HEK293 (cell line): ENCODE data around the gene C3.

Source experiments
- BCL11A ChIP-seq: fragments of 450-650 bp; formaldehyde crosslinking; IDR thresholded peaks from 2 replicates; pipeline ENCODE4 v1.5.1; 2016; ENCODE audit warnings: low read depth, missing biosample characterization, missing genetic modification characterization
- GLI2 ChIP-seq: fragments of 450-650 bp; formaldehyde crosslinking; IDR thresholded peaks from 2 replicates; pipeline ENCODE4; 2017; ENCODE audit warnings: missing biosample characterization, missing genetic modification characterization, low read depth, borderline replicate concordance
- GLI4 ChIP-seq: fragments of 450-650 bp; formaldehyde crosslinking; IDR thresholded peaks from 2 replicates; pipeline ENCODE4 v1.5.1; 2016; ENCODE audit warnings: missing biosample characterization, missing genetic modification characterization
- IKZF3 ChIP-seq: fragments of 450-650 bp; IDR thresholded peaks from 2 replicates; pipeline ENCODE4 v1.5.0; 2018; ENCODE audit warnings: missing biosample characterization, mild to moderate bottlenecking, missing genetic modification characterization, moderate library complexity
- KLF1 ChIP-seq: fragments of 450-650 bp; formaldehyde crosslinking; IDR thresholded peaks from 2 replicates; pipeline ENCODE4 v1.5.1; 2016; ENCODE audit warnings: missing biosample characterization, missing genetic modification characterization
- ZBTB20 ChIP-seq: fragments of 450-650 bp; formaldehyde crosslinking; IDR thresholded peaks from 2 replicates; pipeline ENCODE4 v1.5.1; 2016; ENCODE audit warnings: missing biosample characterization, missing genetic modification characterization
- ZBTB26 ChIP-seq: fragments of 450-650 bp; formaldehyde crosslinking; optimal IDR thresholded peaks from 2 replicates; pipeline ENCODE3; 2016; ENCODE audit warnings: missing biosample characterization, mild to moderate bottlenecking, missing genetic modification characterization
- ZBTB7A ChIP-seq: fragments of 450-650 bp; formaldehyde crosslinking; IDR thresholded peaks from 2 replicates; pipeline ENCODE4 v1.5.1; 2016; ENCODE audit warnings: low read depth, missing biosample characterization, missing genetic modification characterization
- ZEB2 ChIP-seq: fragments of 450-650 bp; formaldehyde crosslinking; IDR thresholded peaks from 2 replicates; pipeline ENCODE4 v1.5.1; 2016; ENCODE audit warnings: missing biosample characterization, missing genetic modification characterization
- ZFHX2 ChIP-seq: fragments of 450-650 bp; formaldehyde crosslinking; conservative IDR thresholded peaks from 2 replicates; pipeline ENCODE4 v1.5.1; 2016; ENCODE audit warnings: missing biosample characterization, missing genetic modification characterization
- ZNF146 ChIP-seq: fragments of 450-650 bp; formaldehyde crosslinking; IDR thresholded peaks from 2 replicates; pipeline ENCODE4 v1.5.1; 2016; ENCODE audit warnings: missing biosample characterization, missing genetic modification characterization
- ZNF174 ChIP-seq: fragments of 450-650 bp; formaldehyde crosslinking; IDR thresholded peaks from 2 replicates; pipeline ENCODE4 v1.5.0; 2017; ENCODE audit warnings: missing biosample characterization, mild to moderate bottlenecking, missing genetic modification characterization
- ZNF184 ChIP-seq: fragments of 450-650 bp; IDR thresholded peaks from 2 replicates; pipeline ENCODE4 v1.5.1; 2018; ENCODE audit warnings: missing biosample characterization, mild to moderate bottlenecking, missing genetic modification characterization
- ZNF19 ChIP-seq: fragments of 450-650 bp; formaldehyde crosslinking; IDR thresholded peaks from 2 replicates; pipeline ENCODE4; 2016; ENCODE audit warnings: missing biosample characterization, missing genetic modification characterization, low read depth
- ZNF24 ChIP-seq: fragments of 450-650 bp; formaldehyde crosslinking; IDR thresholded peaks from 2 replicates; pipeline ENCODE4 v1.5.1; 2016; ENCODE audit warnings: missing biosample characterization, missing genetic modification characterization
- ZNF324 ChIP-seq: fragments of 450-650 bp; formaldehyde crosslinking; IDR thresholded peaks from 2 replicates; pipeline ENCODE4 v1.5.1; 2016; ENCODE audit warnings: missing biosample characterization, missing genetic modification characterization
- ZNF366 ChIP-seq: fragments of 450-650 bp; formaldehyde crosslinking; conservative IDR thresholded peaks from 2 replicates; pipeline ENCODE4 v1.5.1; 2016; ENCODE audit warnings: missing biosample characterization, missing genetic modification characterization
- ZNF391 ChIP-seq: fragments of 450-650 bp; formaldehyde crosslinking; IDR thresholded peaks from 2 replicates; pipeline ENCODE4 v1.5.1; 2016; ENCODE audit warnings: low read depth, missing biosample characterization, missing genetic modification characterization, borderline replicate concordance
- ZNF423 ChIP-seq: fragments of 450-650 bp; formaldehyde crosslinking; IDR thresholded peaks from 2 replicates; pipeline ENCODE4 v1.5.1; 2016; ENCODE audit warnings: missing biosample characterization, missing genetic modification characterization
- ZNF629 ChIP-seq: fragments of 450-650 bp; formaldehyde crosslinking; IDR thresholded peaks from 2 replicates; pipeline ENCODE4 v1.5.1; 2017; ENCODE audit warnings: missing biosample characterization, missing genetic modification characterization
- TF ChIP-seq, protein P1 (sequence below): fragments of 450-650 bp; IDR thresholded peaks from 2 replicates; pipeline ENCODE4 v1.5.1; 2018; ENCODE audit warnings: missing biosample characterization, mild to moderate bottlenecking, missing genetic modification characterization
- TF ChIP-seq, protein P2 (sequence below): fragments of 450-650 bp; formaldehyde crosslinking; conservative IDR thresholded peaks from 2 replicates; pipeline ENCODE4 v1.5.1; 2016; ENCODE audit warnings: low read depth, missing biosample characterization, missing genetic modification characterization
- TF ChIP-seq, protein P3 (sequence below): fragments of 450-650 bp; formaldehyde crosslinking; IDR thresholded peaks from 2 replicates; pipeline ENCODE4 v1.5.1; 2016; ENCODE audit warnings: missing biosample characterization, missing genetic modification characterization
- TF ChIP-seq, protein P4 (sequence below): fragments of 450-650 bp; formaldehyde crosslinking; IDR thresholded peaks from 2 replicates; pipeline ENCODE4 v1.5.1; 2016; ENCODE audit warnings: missing biosample characterization, missing genetic modification characterization, borderline replicate concordance

The C3 gene

GRCh38 chr19:6744381-6745301, 24.2 kb upstream of the C3 start (continued):
- TF ChIP-seq KLF1 (tag by site-specific recombination): peak; percentile 95
- TF ChIP-seq ZNF324 (tag by site-specific recombination): peak; percentile 69; the same call in 1 of the 2 replicates
- TF ChIP-seq ZFHX2 (tag by site-specific recombination): peak; percentile 85
- TF ChIP-seq ZNF184: 0 out of 2 replicates have a peak, but pooled peaks have one; percentile 9
- no peak for TF ChIP-seq ZNF146 (tag by site-specific recombination)
- TF ChIP-seq ZNF629 (tag by site-specific recombination): peak; percentile 72
- TF ChIP-seq ZEB2 (tag by site-specific recombination): peak; percentile 76; the same call in 1 of the 2 replicates
- 0 out of 2 replicates have a peak, but pooled peaks have one; percentile 28 for TF ChIP-seq ZNF391 (tag by site-specific recombination)
- no peak for TF ChIP-seq ZBTB7A (tag by site-specific recombination)
- TF ChIP-seq, protein P1, sequence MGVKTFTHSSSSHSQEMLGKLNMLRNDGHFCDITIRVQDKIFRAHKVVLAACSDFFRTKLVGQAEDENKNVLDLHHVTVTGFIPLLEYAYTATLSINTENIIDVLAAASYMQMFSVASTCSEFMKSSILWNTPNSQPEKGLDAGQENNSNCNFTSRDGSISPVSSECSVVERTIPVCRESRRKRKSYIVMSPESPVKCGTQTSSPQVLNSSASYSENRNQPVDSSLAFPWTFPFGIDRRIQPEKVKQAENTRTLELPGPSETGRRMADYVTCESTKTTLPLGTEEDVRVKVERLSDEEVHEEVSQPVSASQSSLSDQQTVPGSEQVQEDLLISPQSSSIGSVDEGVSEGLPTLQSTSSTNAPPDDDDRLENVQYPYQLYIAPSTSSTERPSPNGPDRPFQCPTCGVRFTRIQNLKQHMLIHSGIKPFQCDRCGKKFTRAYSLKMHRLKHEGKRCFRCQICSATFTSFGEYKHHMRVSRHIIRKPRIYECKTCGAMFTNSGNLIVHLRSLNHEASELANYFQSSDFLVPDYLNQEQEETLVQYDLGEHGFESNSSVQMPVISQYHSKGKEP (tag by site-specific recombination): peak; percentile 34; the same call in 1 of the 2 replicates
- TF ChIP-seq ZNF423 (tag by site-specific recombination): peak; percentile 33; the same call in 1 of the 2 replicates
- peak; percentile 67; the same call in 1 of the 2 replicates for TF ChIP-seq BCL11A (tag by site-specific recombination)
- no peak for TF ChIP-seq ZNF174
- TF ChIP-seq, protein P2, sequence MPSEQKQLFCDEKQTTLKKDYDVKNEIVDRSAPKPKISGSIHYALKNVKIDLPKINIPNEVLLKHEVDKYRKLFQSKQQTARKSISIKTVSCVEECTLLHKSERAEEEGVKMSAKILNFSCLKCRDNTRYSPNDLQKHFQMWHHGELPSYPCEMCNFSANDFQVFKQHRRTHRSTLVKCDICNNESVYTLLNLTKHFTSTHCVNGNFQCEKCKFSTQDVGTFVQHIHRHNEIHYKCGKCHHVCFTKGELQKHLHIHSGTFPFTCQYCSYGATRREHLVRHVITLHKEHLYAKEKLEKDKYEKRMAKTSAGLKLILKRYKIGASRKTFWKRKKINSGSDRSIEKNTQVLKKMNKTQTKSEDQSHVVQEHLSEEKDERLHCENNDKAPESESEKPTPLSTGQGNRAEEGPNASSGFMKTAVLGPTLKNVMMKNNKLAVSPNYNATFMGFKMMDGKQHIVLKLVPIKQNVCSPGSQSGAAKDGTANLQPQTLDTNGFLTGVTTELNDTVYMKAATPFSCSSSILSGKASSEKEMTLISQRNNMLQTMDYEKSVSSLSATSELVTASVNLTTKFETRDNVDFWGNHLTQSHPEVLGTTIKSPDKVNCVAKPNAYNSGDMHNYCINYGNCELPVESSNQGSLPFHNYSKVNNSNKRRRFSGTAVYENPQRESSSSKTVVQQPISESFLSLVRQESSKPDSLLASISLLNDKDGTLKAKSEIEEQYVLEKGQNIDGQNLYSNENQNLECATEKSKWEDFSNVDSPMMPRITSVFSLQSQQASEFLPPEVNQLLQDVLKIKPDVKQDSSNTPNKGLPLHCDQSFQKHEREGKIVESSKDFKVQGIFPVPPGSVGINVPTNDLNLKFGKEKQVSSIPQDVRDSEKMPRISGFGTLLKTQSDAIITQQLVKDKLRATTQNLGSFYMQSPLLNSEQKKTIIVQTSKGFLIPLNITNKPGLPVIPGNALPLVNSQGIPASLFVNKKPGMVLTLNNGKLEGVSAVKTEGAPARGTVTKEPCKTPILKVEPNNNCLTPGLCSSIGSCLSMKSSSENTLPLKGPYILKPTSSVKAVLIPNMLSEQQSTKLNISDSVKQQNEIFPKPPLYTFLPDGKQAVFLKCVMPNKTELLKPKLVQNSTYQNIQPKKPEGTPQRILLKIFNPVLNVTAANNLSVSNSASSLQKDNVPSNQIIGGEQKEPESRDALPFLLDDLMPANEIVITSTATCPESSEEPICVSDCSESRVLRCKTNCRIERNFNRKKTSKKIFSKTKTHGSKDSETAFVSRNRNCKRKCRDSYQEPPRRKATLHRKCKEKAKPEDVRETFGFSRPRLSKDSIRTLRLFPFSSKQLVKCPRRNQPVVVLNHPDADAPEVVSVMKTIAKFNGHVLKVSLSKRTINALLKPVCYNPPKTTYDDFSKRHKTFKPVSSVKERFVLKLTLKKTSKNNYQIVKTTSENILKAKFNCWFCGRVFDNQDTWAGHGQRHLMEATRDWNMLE: 0 out of 2 replicates have a peak, but pooled peaks have one; percentile 14
- peak; percentile 88 for TF ChIP-seq IKZF3 (tag by site-specific recombination)
- TF ChIP-seq ZBTB26 (tag by site-specific recombination): peak; percentile 26
- TF ChIP-seq ZBTB20 (tag by site-specific recombination): peak; percentile 100
- TF ChIP-seq, protein P3, sequence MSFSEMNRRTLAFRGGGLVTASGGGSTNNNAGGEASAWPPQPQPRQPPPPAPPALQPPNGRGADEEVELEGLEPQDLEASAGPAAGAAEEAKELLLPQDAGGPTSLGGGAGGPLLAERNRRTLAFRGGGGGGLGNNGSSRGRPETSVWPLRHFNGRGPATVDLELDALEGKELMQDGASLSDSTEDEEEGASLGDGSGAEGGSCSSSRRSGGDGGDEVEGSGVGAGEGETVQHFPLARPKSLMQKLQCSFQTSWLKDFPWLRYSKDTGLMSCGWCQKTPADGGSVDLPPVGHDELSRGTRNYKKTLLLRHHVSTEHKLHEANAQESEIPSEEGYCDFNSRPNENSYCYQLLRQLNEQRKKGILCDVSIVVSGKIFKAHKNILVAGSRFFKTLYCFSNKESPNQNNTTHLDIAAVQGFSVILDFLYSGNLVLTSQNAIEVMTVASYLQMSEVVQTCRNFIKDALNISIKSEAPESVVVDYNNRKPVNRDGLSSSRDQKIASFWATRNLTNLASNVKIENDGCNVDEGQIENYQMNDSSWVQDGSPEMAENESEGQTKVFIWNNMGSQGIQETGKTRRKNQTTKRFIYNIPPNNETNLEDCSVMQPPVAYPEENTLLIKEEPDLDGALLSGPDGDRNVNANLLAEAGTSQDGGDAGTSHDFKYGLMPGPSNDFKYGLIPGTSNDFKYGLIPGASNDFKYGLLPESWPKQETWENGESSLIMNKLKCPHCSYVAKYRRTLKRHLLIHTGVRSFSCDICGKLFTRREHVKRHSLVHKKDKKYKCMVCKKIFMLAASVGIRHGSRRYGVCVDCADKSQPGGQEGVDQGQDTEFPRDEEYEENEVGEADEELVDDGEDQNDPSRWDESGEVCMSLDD (tag by site-specific recombination): peak; percentile 86; the same call in 1 of the 2 replicates
- TF ChIP-seq ZNF24: peak; percentile 74; the same call in 1 of the 2 replicates
- TF ChIP-seq ZNF19: no peak
- peak; percentile 91 for TF ChIP-seq ZNF366 (tag by site-specific recombination)
- no peak for TF ChIP-seq GLI4
- TF ChIP-seq, protein P4, sequence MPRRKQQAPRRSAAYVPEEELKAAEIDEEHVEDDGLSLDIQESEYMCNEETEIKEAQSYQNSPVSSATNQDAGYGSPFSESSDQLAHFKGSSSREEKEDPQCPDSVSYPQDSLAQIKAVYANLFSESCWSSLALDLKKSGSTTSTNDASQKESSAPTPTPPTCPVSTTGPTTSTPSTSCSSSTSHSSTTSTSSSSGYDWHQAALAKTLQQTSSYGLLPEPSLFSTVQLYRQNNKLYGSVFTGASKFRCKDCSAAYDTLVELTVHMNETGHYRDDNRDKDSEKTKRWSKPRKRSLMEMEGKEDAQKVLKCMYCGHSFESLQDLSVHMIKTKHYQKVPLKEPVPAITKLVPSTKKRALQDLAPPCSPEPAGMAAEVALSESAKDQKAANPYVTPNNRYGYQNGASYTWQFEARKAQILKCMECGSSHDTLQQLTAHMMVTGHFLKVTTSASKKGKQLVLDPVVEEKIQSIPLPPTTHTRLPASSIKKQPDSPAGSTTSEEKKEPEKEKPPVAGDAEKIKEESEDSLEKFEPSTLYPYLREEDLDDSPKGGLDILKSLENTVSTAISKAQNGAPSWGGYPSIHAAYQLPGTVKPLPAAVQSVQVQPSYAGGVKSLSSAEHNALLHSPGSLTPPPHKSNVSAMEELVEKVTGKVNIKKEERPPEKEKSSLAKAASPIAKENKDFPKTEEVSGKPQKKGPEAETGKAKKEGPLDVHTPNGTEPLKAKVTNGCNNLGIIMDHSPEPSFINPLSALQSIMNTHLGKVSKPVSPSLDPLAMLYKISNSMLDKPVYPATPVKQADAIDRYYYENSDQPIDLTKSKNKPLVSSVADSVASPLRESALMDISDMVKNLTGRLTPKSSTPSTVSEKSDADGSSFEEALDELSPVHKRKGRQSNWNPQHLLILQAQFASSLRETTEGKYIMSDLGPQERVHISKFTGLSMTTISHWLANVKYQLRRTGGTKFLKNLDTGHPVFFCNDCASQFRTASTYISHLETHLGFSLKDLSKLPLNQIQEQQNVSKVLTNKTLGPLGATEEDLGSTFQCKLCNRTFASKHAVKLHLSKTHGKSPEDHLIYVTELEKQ (tag by site-specific recombination): peak; percentile 13; the same call in 1 of the 2 replicates
- no peak for TF ChIP-seq GLI2 (tag by site-specific recombination)
